ENCODE measurements around the gene STK25. TPM values are rescaled to one million over a fixed set of nuclear protein-coding genes. Genes with fewer than 3 reads are reported as not detected.
"Not testable (repeated sequence)": the region's sequence is repeated elsewhere in the genome, so short reads cannot be mapped to it uniquely, and the experiment has no call there.

STK25 gene
- total RNA-seq, 1 donor from 2014 or later = 192 TPM

GRCh38 chr2:241509155-241509784, 886 bp upstream of the STK25 start:
- no peak for TF ChIP-seq CTCF (IDR thresholded peaks at IDR 0.05; ENCODE audit: unreplicated experiment)
- H3K4me1 Mint-ChIP-seq = peaks cover 21% of the 10 kb centered on the region
- H3K4me3 Mint-ChIP-seq = peak overlapping the region; percentile 71
- H3K27ac Mint-ChIP-seq = peak overlapping the region; percentile 71
- no peaks in the 10 kb centered on the region for H3K9me3 Mint-ChIP-seq
- no peaks in the 10 kb centered on the region for H3K27me3 Mint-ChIP-seq (ENCODE audit: low read depth)
- no peak for DNase-seq (ENCODE audit: low spot score in 2 of 2, unreplicated experiment in 2 of 2)
- no peaks in the 10 kb centered on the region for H3K36me3 Mint-ChIP-seq

- peak; percentile 23 for TF ChIP-seq CTCF (IDR thresholded peaks at IDR 0.05; ENCODE audit: unreplicated experiment)
- Mint-ChIP-seq H3K36me3 (no peaks in the 10 kb centered on the region), H3K27ac (peak overlapping the region; percentile 69), H3K4me3 (peak overlapping the region; percentile 81), H3K4me1 (peaks cover 21% of the 10 kb centered on the region), H3K9me3 (no peaks in the 10 kb centered on the region), H3K27me3 (ENCODE audit: low read depth) (no peaks in the 10 kb centered on the region)
- peak; percentile 51 to 74 for DNase-seq (ENCODE audit: low spot score in 2 of 2, unreplicated experiment in 2 of 2)
Observed at GRCh38 chr2:241507430-241508239, 749 bp downstream of the STK25 start.

- H3K36me3 Mint-ChIP-seq = no peaks in the 10 kb centered on the region
- peak overlapping the region; percentile 69 for H3K27ac Mint-ChIP-seq
- H3K9me3 Mint-ChIP-seq = no peaks in the 10 kb centered on the region
- DNase-seq (ENCODE audit: low spot score in 2 of 2, unreplicated experiment in 2 of 2) = no peak
- peaks cover 21% of the 10 kb centered on the region for H3K4me1 Mint-ChIP-seq
- H3K4me3 Mint-ChIP-seq = peak overlapping the region; percentile 81
- H3K27me3 Mint-ChIP-seq (ENCODE audit: low read depth) = no peaks in the 10 kb centered on the region
- no peak for TF ChIP-seq CTCF (IDR thresholded peaks at IDR 0.05; ENCODE audit: unreplicated experiment)
Observed at GRCh38 chr2:241506793-241507429, 1.5 kb downstream of the STK25 start.

GRCh38 chr2:241506317-241506716, 2.1 kb downstream of the STK25 start:
- not testable (repeated sequence) for H3K36me3 Mint-ChIP-seq; DNase-seq (ENCODE audit: low spot score in 2 of 2, unreplicated experiment in 2 of 2); H3K27me3 Mint-ChIP-seq (ENCODE audit: low read depth); H3K27ac Mint-ChIP-seq; H3K9me3 Mint-ChIP-seq
- H3K4me1 Mint-ChIP-seq = peaks cover 21% of the 10 kb centered on the region
- H3K4me3 Mint-ChIP-seq = peak overlapping the region; percentile 81

GRCh38 chr2:241505781-241506201, 2.6 kb downstream of the STK25 start:
- no peaks in the 10 kb centered on the region for H3K27me3 Mint-ChIP-seq (ENCODE audit: low read depth)
- peak overlapping the region; percentile 26 for H3K4me3 Mint-ChIP-seq
- DNase-seq (ENCODE audit: low spot score in 2 of 2, unreplicated experiment in 2 of 2) = no peak
- no peak overlapping the region for H3K27ac Mint-ChIP-seq
- TF ChIP-seq CTCF (IDR thresholded peaks at IDR 0.05; ENCODE audit: unreplicated experiment) = no peak
- H3K9me3 Mint-ChIP-seq = no peaks in the 10 kb centered on the region
- H3K36me3 Mint-ChIP-seq = no peaks in the 10 kb centered on the region
- H3K4me1 Mint-ChIP-seq = peaks cover 21% of the 10 kb centered on the region
